Ovary (tissue), 3 donors: Measurements from ENCODE around the gene UGT1A5.

Source experiments
- POLR2A ChIP-seq: fragments of 450-650 bp; IDR thresholded peaks from one replicate; pipeline ENCODE4 v1.6.1; 2017; ENCODE audit warnings: antibody characterized with exemption, mild to moderate bottlenecking, moderate library complexity
- TF ChIP-seq, protein P1 (sequence below), 3 donors: fragments of 450-650 bp in 2 of 3; fragments of 200-600 bp in 1 of 3; IDR thresholded peaks; one replicate each; pipeline versions ENCODE4 v1.5.1 to v1.8.0; 2016 to 2022; ENCODE audit warnings: antibody characterized with exemption in 3 of 3, mild to moderate bottlenecking in 1 of 3
- donor health status: DM: no; HTN: no; CAD: no.

GRCh38 chr2:233803994-233804393 is 91.3 kb downstream of the UGT1A5 start:
- TF ChIP-seq, protein P1, sequence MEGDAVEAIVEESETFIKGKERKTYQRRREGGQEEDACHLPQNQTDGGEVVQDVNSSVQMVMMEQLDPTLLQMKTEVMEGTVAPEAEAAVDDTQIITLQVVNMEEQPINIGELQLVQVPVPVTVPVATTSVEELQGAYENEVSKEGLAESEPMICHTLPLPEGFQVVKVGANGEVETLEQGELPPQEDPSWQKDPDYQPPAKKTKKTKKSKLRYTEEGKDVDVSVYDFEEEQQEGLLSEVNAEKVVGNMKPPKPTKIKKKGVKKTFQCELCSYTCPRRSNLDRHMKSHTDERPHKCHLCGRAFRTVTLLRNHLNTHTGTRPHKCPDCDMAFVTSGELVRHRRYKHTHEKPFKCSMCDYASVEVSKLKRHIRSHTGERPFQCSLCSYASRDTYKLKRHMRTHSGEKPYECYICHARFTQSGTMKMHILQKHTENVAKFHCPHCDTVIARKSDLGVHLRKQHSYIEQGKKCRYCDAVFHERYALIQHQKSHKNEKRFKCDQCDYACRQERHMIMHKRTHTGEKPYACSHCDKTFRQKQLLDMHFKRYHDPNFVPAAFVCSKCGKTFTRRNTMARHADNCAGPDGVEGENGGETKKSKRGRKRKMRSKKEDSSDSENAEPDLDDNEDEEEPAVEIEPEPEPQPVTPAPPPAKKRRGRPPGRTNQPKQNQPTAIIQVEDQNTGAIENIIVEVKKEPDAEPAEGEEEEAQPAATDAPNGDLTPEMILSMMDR (IDR thresholded peaks at IDR 0.05), result no peak
- no peak for TF ChIP-seq POLR2A
